Hepatocyte (in vitro differentiated cells): ENCODE measurements around the gene ZNF385D. TPM values are rescaled to one million over a fixed set of nuclear protein-coding genes. Genes with fewer than 3 reads are reported as not detected.

Experiments used
- DNase-seq: peaks from one replicate; pipeline ENCODE4 v3.0.0-alpha.2; 2016; ENCODE audit warnings: low spot score
- H2AFZ ChIP-seq: fragments of 200-600 bp; sonication (generic); 2 replicates; pipeline ENCODE4 v1.6.0; 2016; ENCODE audit warnings: antibody characterized with exemption, mild to moderate bottlenecking
- H3K27ac ChIP-seq: fragments of 200-600 bp; sonication (generic); 2 replicates; pipeline ENCODE4 v1.5.1; 2016; ENCODE audit warnings: mild to moderate bottlenecking
- H3K27me3 ChIP-seq: fragments of 200-600 bp; sonication (generic); 2 replicates; pipeline ENCODE4 v1.6.1; 2016
- H3K36me3 ChIP-seq: fragments of 200-600 bp; sonication (generic); replicated peaks from 2 replicates; pipeline ENCODE4 v1.5.1; 2016; ENCODE audit warnings: low read depth; ENCODE audit not compliant: insufficient read depth
- H3K4me1 ChIP-seq: fragments of 200-600 bp; sonication (generic); 2 replicates; pipeline ENCODE4 v1.5.1; 2016; ENCODE audit warnings: mild to moderate bottlenecking, moderate library complexity; ENCODE audit not compliant: insufficient read depth
- H3K4me2 ChIP-seq: fragments of 200-600 bp; sonication (generic); 2 replicates; pipeline ENCODE4 v1.6.0; 2016
- H3K4me3 ChIP-seq: fragments of 200-600 bp; sonication (generic); 2 replicates; pipeline ENCODE4 v1.5.1; 2016; ENCODE audit warnings: mild to moderate bottlenecking
- H3K79me2 ChIP-seq: fragments of 200-600 bp; sonication (generic); 2 replicates; pipeline ENCODE4 v1.6.0; 2017; ENCODE audit warnings: mild to moderate bottlenecking
- H3K9me2 ChIP-seq: fragments of 200-600 bp; sonication (generic); replicated peaks from 2 replicates; pipeline ENCODE4 v1.6.0; 2017; ENCODE audit warnings: mild to moderate bottlenecking; ENCODE audit not compliant: insufficient read depth
- H3K9me3 ChIP-seq: fragments of 200-600 bp; sonication (generic); 2 replicates; pipeline ENCODE4 v1.5.1; 2016; ENCODE audit warnings: low read depth, mild to moderate bottlenecking
- H4K20me1 ChIP-seq: fragments of 200-600 bp; sonication (generic); 2 replicates; pipeline ENCODE4 v1.6.0; 2016; ENCODE audit warnings: mild to moderate bottlenecking; ENCODE audit not compliant: insufficient read depth, poor library complexity, severe bottlenecking
- CTCF ChIP-seq: fragments of 200-600 bp; sonication (generic); IDR thresholded peaks from 2 replicates; pipeline ENCODE4 v1.5.1; 2016; ENCODE audit warnings: antibody characterized with exemption, mild to moderate bottlenecking; ENCODE audit not compliant: poor library complexity
- EZH2 ChIP-seq: fragments of 200-600 bp; sonication (generic); IDR thresholded peaks from 2 replicates; pipeline ENCODE4 v1.6.1; 2016; ENCODE audit warnings: antibody characterized with exemption, mild to moderate bottlenecking, borderline replicate concordance
- EZH2phosphoT487 ChIP-seq: fragments of 200-600 bp; sonication (generic); IDR thresholded peaks from one replicate; pipeline ENCODE4 v1.6.1; 2018; ENCODE audit warnings: antibody characterized with exemption, mild to moderate bottlenecking, low read depth, moderate library complexity; ENCODE audit not compliant: unreplicated experiment, severe bottlenecking
- WGBS: methylation state at CpG from one replicate; pipeline ENCODE4 v1.1.6; 2016; ENCODE audit warnings: low lambda C conversion rate; ENCODE audit errors: missing lambda C conversion rate; 5-methylcytosine and 5-hydroxymethylcytosine counted together
- polyA plus RNA-seq: library from polyadenylated mRNA; unstranded; fragments of >200 nt; fragmentation: Nextera tagmentation; extraction: Ambion mirVana; gene quantifications from 2 replicates; pipeline ENCODE4 v1.2.1, GENCODE V29; 2016
- total RNA-seq: library from RNA; depleted of rRNA; stranded (reverse); fragments of >200 nt; gene quantifications from 2 replicates; pipeline ENCODE4 v1.2.3, GENCODE V29; 2014

Gene ZNF385D
- total and polyA plus RNA-seq, 2 experiments from 2014 or later: 4.9 to 7.4 TPM

DNA sequence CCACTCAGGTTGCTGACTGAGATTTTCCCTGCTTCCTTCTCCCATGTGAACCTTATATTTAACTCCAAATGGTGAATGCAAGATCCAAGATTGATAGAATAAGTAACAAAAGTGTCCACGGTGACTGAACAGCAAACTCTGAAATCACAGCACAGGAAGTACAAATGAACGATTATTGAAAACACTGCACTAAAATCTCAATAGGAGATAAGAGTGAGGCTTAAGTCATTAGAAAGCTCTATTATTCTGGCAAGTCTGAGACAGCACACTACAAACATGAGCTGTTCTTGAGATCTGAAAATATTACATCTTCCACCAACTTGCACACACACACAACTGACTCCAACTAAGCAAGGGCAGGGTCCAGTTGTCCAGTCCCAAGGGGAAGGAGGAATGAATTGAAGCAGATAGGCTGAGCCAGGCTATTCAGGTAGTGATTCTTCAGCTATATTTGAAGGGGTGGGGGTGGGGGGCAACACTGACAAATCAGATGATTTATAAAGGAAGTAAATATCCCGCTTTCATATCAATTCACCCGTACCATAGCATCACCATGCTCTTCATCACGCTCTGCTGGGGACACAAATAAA is 2.9 kb downstream of the ZNF385D start:
- Histone ChIP-seq H3K27ac (no peak overlapping the region), H3K4me2 (peak overlapping the region; percentile 80), H3K9me3 (no peaks in the 10 kb centered on the region), H3K4me1 (no peaks in the 10 kb centered on the region), H3K4me3 (no peak overlapping the region), H3K79me2 (peaks cover 22% of the 10 kb centered on the region), H3K27me3 (peaks cover 25% of the 10 kb centered on the region), H3K36me3 (no peaks in the 10 kb centered on the region), H3K9me2 (no peaks in the 10 kb centered on the region), H2AFZ (no peak overlapping the region), H4K20me1 (peaks cover 5% of the 10 kb centered on the region)
- no peak for DNase-seq
- TF ChIP-seq EZH2phosphoT487: no peak
- TF ChIP-seq EZH2: no peak
- TF ChIP-seq CTCF: no peak
- 70% methylated on average over 5 of the region's 5 CpGs for WGBS

DNA sequence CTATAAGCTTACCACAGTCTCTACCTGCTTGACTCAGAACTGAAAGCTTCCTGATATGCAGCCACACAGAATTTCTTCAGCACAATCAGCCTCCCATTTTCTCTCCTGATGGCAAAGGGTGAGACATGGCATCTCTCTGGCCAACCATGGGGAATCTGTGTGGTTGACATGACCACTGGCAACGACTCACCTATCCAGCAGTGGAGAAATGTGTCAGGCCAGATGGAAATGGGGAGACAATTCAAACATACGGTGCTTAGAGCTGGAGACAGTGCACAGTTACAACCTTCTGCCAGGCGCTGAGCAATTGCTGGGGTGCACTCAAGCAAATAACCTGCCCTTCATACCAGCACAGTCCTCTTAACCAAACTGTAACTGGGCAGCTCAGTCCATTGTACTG is 3.6 kb downstream of the ZNF385D start:
- H3K36me3 ChIP-seq: no peaks in the 10 kb centered on the region
- H3K9me2 ChIP-seq: no peaks in the 10 kb centered on the region
- H3K27me3 ChIP-seq: peaks cover 25% of the 10 kb centered on the region
- WGBS: 80% methylated on average over 3 of the region's 3 CpGs
- no peak for DNase-seq
- H3K27ac ChIP-seq: no peak overlapping the region
- H3K9me3 ChIP-seq: no peaks in the 10 kb centered on the region
- TF ChIP-seq EZH2phosphoT487: no peak
- TF ChIP-seq CTCF: no peak
- TF ChIP-seq EZH2: no peak
- H3K4me1 ChIP-seq: no peaks in the 10 kb centered on the region
- peaks cover 5% of the 10 kb centered on the region for H4K20me1 ChIP-seq
- no peak overlapping the region for H3K4me3 ChIP-seq
- H3K79me2 ChIP-seq: peaks cover 22% of the 10 kb centered on the region
- peak overlapping the region; percentile 80 for H3K4me2 ChIP-seq
- H2AFZ ChIP-seq: no peak overlapping the region

DNA sequence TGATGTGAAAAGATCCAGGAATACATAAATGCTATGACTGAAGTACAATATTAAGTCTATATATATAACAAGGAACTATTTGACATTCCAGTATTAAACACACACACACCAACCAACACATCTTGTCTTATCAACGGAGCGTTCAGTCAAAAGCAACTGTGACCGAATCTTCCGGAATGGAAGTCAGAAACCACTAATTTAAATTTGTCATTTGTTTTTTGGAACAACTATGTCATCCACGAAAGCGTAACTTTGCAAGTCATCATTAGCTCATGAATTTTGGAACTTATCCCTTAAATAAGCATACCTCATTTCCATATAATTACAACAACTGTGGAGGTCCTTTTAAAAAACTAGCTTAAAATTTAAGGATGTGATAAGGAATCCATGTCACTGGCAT is 5.0 kb downstream of the ZNF385D start:
- H3K27me3 ChIP-seq: peaks cover 19% of the 10 kb centered on the region
- H3K9me3 ChIP-seq: no peaks in the 10 kb centered on the region
- no peak for DNase-seq
- H3K79me2 ChIP-seq: peaks cover 22% of the 10 kb centered on the region
- TF ChIP-seq EZH2phosphoT487 (no peak), CTCF (no peak), EZH2 (no peak)
- H3K4me3 ChIP-seq: no peak overlapping the region
- no peaks in the 10 kb centered on the region for H3K9me2 ChIP-seq
- peaks cover 5% of the 10 kb centered on the region for H4K20me1 ChIP-seq
- 78% methylated on average over 6 of the region's 6 CpGs for WGBS
- H3K4me2 ChIP-seq: peak overlapping the region; percentile 41
- H2AFZ ChIP-seq: no peak overlapping the region
- H3K27ac ChIP-seq: no peak overlapping the region
- no peaks in the 10 kb centered on the region for H3K36me3 ChIP-seq
- H3K4me1 ChIP-seq: no peaks in the 10 kb centered on the region
